ENCODE measurements around the gene UBL4B. TPM values are rescaled to one million over a fixed set of nuclear protein-coding genes. Genes with fewer than 3 reads are reported as not detected.

UBL4B gene
- total and polyA plus RNA-seq, 2 donors (not counting 3 experiments of a cell fraction or from before 2014, with no cell fraction given), result not detected

Other genes with a start within 250 kb of the UBL4B start
- gene CSF1, start 201.6 kb upstream of the UBL4B start, total RNA-seq, result 22.7 and 28.9 TPM in 2 replicates
- 23.3 and 24.5 TPM in 2 replicates for gene CSF1, start 201.6 kb upstream of the UBL4B start, polyA plus RNA-seq
- gene AHCYL1, start 127.7 kb upstream of the UBL4B start, total RNA-seq, result 64.3 and 74.2 TPM in 2 replicates
- gene AHCYL1, start 127.7 kb upstream of the UBL4B start, polyA plus RNA-seq, result 41.6 and 49.2 TPM in 2 replicates
- 38.9 and 42.1 TPM in 2 replicates for gene STRIP1, start 77.8 kb upstream of the UBL4B start, total RNA-seq
- 26.2 and 26.9 TPM in 2 replicates for gene STRIP1, start 77.8 kb upstream of the UBL4B start, polyA plus RNA-seq
- not detected in 2 replicates for gene ALX3, start 41.8 kb upstream of the UBL4B start, total RNA-seq
- gene ALX3, start 41.8 kb upstream of the UBL4B start, polyA plus RNA-seq, result not detected in 2 replicates
- 0.05 TPM in 1 of 2 replicates, not detected in the other for gene SLC6A17, start 38.1 kb downstream of the UBL4B start, total RNA-seq
- 0.02 and 0.03 TPM in 2 replicates for gene SLC6A17, start 38.1 kb downstream of the UBL4B start, polyA plus RNA-seq
- 12.3 and 22.5 TPM in 2 replicates for gene KCNC4, start 97.9 kb downstream of the UBL4B start, total RNA-seq
- gene KCNC4, start 97.9 kb downstream of the UBL4B start, polyA plus RNA-seq, result 6.7 and 7.3 TPM in 2 replicates
- 26.9 and 29.5 TPM in 2 replicates for gene RBM15, start 226.9 kb downstream of the UBL4B start, total RNA-seq
- gene RBM15, start 226.9 kb downstream of the UBL4B start, polyA plus RNA-seq, result 7.3 and 8.5 TPM in 2 replicates

Data from endothelial cell of umbilical vein (primary cell).